Hematopoietic multipotent progenitor cell treated with erythropoietin and hydrocortisone succinate and interleukin-3 and kit ligand, for 8 days (in vitro differentiated cells): ENCODE measurements around the gene PBX3.

Experiments
- DNase-seq: peaks from one replicate; pipeline ENCODE4 v3.0.0-alpha.2; 2015

PBX3 gene

DNA sequence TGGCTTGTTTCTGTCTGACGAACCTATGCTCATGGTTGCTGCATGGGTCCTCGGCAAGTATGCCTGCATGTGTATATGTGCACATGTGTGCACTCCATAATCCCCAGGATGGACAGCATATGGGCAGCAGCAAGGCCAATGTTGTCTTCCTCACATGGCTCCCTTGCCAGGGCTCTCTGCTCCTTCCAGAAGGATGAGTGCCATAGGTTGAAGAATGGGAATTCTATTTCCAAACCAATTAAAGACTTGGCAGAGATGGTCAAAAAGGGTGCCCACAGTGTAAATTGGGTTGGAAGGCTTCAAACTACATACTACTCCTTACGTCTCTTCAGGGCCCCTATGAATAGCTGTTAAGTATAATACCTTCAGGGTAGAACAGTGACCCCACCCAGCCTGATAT, 212.1 kb downstream of the PBX3 start:
- DNase-seq: no peak

GRCh38 chr9:125959951-125960619, 212.9 kb downstream of the PBX3 start:
- DNase-seq: no peak

DNA sequence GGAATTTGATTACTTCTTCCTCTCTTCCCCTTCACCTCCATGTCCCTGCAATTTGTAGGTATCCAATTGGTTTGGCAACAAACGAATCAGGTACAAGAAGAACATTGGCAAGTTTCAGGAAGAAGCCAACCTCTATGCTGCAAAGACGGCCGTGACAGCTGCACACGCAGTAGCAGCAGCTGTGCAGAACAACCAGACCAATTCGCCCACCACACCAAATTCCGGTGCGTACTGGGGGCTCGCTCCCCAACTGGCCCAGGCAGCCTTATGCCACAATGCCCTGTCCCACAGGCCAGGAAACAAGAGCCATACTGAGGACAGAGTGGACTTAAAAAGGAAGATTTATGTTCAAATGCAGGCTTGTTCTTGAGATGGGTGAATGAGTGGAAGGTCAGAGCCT, 213.5 kb downstream of the PBX3 start:
- no peak for DNase-seq

DNA sequence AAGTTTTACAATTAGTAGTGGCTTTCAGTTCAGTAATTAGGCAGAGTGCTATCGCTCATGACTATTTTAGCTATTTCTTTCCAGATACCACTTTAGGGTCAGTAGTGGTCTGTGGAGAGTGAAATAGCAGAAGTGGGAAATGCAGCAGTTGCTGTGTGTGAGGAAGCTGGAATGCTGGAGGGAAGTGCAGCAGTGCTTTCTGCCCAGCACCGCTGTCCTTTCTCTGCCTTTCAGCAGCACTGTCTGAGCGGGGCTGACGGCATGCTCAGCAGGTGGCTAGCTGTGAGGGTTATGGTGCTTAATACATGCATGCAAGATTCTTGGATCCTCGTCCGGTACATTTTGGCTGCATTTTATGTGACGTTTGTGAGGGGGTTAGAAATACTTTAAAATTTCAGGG, 213.9 kb downstream of the PBX3 start:
- no peak for DNase-seq

DNA sequence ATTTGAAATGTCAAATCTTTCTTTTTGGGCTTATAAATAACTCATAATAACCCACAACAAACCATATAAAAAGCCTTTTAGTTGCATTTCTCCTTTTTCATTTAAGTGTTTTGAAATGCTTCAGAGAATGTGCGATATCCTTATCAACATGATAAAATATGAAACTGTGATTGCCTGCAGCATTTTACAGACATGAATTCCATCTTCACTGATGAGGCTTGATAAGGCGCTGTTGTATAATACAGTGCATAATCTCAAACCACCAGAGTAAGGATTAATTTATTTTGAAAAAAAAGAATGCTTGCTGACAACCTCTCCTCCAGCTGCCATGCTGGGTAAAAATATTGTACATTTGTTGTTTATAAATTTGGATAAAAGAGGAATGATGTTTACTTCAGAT, 216.8 kb downstream of the PBX3 start:
- DNase-seq: no peak

GRCh38 chr9:125964702-125965225, 217.6 kb downstream of the PBX3 start:
- no peak for DNase-seq

DNA sequence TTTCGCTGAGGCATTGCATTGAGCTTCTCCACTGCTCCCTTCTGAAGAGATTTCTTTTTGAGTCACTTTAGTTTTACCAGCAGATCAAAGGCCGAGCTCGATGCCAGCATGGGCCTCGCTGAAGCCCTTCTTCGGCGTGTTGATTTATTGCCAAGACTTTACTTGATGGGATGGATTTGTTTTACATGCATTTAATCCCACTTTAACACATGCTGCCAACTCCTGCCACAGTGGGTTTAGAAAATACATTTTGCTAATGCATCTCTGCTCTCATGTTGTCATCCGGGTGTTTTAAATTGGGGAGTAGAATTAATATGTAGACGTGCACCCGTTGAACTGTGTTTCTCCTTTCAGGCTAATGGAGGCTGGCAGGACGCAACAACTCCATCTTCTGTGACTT, 218.3 kb downstream of the PBX3 start:
- DNase-seq: no peak

DNA sequence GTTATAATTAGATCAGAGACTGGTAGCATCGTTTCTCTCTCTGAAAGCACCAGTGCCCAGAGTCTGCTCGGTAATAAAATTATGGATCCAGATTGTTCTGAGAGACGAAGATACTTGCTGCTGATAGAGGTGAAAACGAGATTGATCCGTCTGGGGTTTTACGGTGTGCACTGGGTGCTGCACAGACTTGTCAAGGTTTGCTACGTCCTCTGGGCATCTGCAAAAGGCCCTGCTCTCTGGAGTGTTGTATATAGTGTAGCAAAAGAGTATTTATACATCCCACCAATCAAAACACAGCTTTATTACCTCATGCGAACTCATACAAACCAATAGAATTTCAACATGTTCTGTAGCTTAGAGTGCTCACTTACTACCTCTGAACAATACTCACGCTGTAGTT, 219.3 kb downstream of the PBX3 start:
- no peak for DNase-seq

- DNase-seq: no peak
These were observed 220.0 kb downstream of the PBX3 start for GRCh38 chr9:125966959-125967711.

GRCh38 chr9:125968714-125969374, 221.7 kb downstream of the PBX3 start:
- DNase-seq: no peak

DNA sequence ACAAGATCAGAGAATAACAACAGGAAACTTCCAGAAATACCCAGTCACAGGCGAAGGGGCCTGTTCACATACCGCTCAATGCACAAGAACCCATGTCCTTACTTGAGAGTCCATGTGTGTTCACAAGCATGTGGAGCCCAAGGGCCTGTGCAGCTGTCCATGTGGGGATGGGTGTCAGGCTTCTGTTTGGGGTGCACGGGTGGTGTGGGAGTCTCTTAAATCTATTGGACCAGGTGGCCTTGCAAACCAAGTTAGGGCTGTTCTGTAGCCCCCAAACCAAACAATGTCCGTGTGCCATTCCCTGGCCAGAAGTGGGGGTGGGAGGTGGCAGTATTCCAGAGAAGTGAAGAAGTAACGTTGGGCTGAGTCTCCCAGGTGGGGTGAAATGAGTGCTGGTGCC, 222.3 kb downstream of the PBX3 start:
- DNase-seq: no peak

DNA sequence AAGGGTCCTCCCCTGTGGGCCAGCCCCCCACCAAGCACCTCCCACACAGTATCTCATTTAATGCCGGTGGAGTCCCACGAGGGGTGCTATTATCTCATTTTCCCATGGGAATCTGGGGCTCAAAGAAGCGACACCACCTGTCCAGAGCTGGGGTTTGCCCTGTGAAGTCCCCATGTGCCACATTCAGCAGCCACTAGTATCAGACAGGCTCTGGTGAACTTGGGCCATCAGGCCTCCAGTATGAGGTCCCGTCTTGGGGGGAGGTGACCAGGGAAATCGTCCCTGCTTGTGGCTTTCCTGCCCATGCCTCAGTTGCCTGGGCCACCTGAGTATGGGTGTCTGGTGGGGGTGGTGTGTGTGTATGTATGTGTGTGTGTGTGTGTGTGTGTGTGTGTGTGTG, 222.7 kb downstream of the PBX3 start:
- no peak for DNase-seq

- no peak for DNase-seq
These were observed 223.2 kb downstream of the PBX3 start for GRCh38 chr9:125970340-125970739.

GRCh38 chr9:125971050-125971449, 223.9 kb downstream of the PBX3 start:
- no peak for DNase-seq

GRCh38 chr9:125972012-125972729, 225.0 kb downstream of the PBX3 start:
- no peak for DNase-seq

- no peak for DNase-seq
These were observed 226.4 kb downstream of the PBX3 start for GRCh38 chr9:125973547-125973946.

- DNase-seq: no peak
These were observed 227.5 kb downstream of the PBX3 start for GRCh38 chr9:125974705-125975104.

- DNase-seq: no peak
These were observed 230.1 kb downstream of the PBX3 start for GRCh38 chr9:125977223-125977622.

- no peak for DNase-seq
These were observed 232.2 kb downstream of the PBX3 start for GRCh38 chr9:125979383-125979782.

DNA sequence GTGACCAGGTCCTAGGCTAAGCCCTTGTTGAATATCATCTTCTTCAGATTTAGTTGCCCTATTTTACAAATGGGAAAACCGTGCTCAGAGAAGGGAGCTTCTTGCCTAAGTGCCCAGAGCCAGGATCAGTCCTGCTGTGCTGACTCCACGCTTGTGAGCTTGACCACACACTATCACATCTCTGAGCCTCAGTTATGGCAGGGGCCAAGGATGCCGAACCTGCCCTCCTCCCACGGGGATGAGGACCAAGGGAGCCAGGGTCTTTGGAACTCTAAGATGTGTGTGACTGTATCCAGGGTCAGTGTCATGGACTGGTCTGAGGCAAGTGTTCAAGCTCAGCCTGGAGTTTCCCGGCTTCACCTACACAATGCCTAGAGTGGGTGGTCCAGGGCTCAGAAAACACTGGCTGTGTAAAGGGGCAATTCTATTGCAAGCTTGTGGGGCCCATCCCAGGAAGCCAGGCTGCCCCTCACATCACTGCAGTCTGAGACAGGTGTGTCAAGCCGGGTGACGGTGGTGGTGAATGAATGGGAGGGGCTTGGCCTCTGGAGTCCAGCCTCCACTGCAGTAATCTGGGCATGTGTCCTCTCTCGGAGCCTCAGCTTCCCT, 235.7 kb downstream of the PBX3 start:
- DNase-seq: no peak

DNA sequence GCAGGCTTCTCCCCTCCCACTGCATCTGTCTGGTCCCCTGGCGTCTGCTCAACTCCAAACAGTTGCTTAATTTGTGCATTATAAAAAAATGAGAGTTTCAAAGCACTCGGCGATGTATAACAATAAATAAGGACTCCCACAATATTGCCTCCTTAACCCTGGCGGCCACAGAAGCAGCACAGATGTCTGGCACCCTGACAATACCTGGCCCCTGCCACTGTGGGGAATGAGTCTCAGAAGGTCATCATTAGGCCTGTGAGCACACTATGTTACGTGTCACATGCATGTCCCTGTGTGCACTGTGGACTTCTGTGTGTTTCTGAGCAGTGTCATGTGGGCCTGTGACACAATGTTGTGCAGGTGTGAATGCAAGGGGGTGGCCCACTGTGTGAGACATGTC, 236.5 kb downstream of the PBX3 start:
- no peak for DNase-seq

DNA sequence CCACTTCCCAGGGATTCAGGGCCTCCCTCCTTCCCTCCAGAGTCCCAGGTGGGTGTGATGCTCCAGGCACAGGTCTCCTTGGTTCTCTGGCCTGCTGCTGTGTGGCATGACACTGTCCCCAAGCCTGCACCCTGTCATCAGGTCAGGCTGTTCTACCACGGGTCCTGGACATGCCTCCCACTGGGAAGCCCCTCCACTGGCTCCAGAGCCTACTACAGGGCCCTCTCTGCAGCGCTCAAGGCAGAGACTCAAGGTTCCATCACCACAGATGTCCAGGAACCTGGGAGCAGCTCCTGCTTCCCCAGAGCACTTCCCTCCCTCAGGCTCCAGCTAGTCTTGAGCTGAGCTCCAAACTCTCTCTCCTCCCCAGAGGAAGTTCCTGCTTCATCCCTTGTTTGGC, 237.3 kb downstream of the PBX3 start:
- no peak for DNase-seq
